Spleen (tissue), 7 donors: ENCODE measurements around the gene DMXL1.

Experiments
- CTCF ChIP-seq, 11 experiments: fragments of 200-600 bp in 7 of 11; fragments of 450-650 bp in 4 of 11; sonication (generic) in 4 of 11; IDR thresholded peaks in 8 of 11; conservative IDR thresholded peaks in 3 of 11; 1 replicate in 7 of 11; 2 replicates in 4 of 11; pipeline versions ENCODE4 v1.4.0 to v1.8.0; 2016 to 2021; ENCODE audit warnings: antibody characterized with exemption in 11 of 11, inconsistent platforms in 4 of 11, mild to moderate bottlenecking in 1 of 11
- POLR2A ChIP-seq, 3 donors: fragments of 450-650 bp; IDR thresholded peaks; one replicate each; pipeline ENCODE4 v1.5.1; 2017; ENCODE audit warnings: antibody characterized with exemption in 3 of 3, mild to moderate bottlenecking in 1 of 3
- donor health status: DM: no; HTN: no; CAD: no; lungs with moderate emphysema.
- donor health status: DM: no; HTN: no; CAD: no.
- donor health status: DM: no; HTN: no; CAD: no.

- TF ChIP-seq POLR2A (IDR thresholded peaks at IDR 0.05) (no peak), CTCF (IDR thresholded peaks at IDR 0.05 in 8 of 11, conservative IDR thresholded peaks at IDR 0.05 in 3 of 11) (no peak)
Observed at GRCh38 chr5:119289438-119290044, 218.7 kb downstream of the DMXL1 start.
